Epithelial cell of esophagus (primary cell): ENCODE data around the gene SMIM10L1.
A peak's percentile ranks its signal among the peaks of the same experiment; 100 is the strongest.

Experiments used
- DNase-seq: peaks from one replicate; pipeline ENCODE4 v3.0.0; 2010; ENCODE audit warnings: low read depth
- H3K4me3 ChIP-seq: 2 replicates; pipeline ENCODE4 v1.5.1; 2011; ENCODE audit warnings: mild to moderate bottlenecking, low read length, control low read depth
- TF ChIP-seq, protein P1 (sequence below): IDR thresholded peaks from 2 replicates; pipeline ENCODE4 v1.5.1; 2011; ENCODE audit warnings: low read depth, mild to moderate bottlenecking, low read length, control low read depth, inconsistent platforms; ENCODE audit not compliant: insufficient read depth; ENCODE audit errors: missing control alignments

Gene SMIM10L1

GRCh38 chr12:11178250-11178649, 7.3 kb downstream of the SMIM10L1 start:
- no peak overlapping the region for H3K4me3 ChIP-seq
- TF ChIP-seq, protein P1, sequence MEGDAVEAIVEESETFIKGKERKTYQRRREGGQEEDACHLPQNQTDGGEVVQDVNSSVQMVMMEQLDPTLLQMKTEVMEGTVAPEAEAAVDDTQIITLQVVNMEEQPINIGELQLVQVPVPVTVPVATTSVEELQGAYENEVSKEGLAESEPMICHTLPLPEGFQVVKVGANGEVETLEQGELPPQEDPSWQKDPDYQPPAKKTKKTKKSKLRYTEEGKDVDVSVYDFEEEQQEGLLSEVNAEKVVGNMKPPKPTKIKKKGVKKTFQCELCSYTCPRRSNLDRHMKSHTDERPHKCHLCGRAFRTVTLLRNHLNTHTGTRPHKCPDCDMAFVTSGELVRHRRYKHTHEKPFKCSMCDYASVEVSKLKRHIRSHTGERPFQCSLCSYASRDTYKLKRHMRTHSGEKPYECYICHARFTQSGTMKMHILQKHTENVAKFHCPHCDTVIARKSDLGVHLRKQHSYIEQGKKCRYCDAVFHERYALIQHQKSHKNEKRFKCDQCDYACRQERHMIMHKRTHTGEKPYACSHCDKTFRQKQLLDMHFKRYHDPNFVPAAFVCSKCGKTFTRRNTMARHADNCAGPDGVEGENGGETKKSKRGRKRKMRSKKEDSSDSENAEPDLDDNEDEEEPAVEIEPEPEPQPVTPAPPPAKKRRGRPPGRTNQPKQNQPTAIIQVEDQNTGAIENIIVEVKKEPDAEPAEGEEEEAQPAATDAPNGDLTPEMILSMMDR: no peak
- DNase-seq: no peak

- H3K4me3 ChIP-seq: no peak overlapping the region
- TF ChIP-seq, protein P1: no peak
- DNase-seq: peak; percentile 15
Measured at GRCh38 chr12:11182529-11182928, 11.5 kb downstream of the SMIM10L1 start.

DNA sequence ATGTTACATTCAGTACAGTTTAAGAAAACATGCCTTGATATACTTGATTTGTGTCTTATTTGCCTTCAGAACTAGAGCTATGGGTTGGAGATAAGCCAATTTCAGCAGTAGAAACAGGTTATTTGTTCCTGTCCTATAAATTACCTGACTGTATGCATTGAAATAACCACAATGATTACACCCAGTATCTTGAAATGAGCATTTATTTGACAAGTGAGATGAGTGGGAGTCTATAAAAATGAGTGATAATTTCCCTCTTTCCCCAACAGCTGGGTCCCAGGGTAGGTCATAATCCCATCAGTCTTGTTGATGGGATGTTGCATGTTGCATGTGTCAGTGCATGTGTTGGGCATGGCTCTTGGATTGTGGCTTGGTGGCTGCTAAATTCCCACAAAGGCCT, 12.0 kb downstream of the SMIM10L1 start:
- DNase-seq: no peak
- H3K4me3 ChIP-seq: no peak overlapping the region
- TF ChIP-seq, protein P1: no peak

- no peak for DNase-seq
- H3K4me3 ChIP-seq: no peak within 1 kb of the TSS
- TF ChIP-seq, protein P1: no peak
Measured at GRCh38 chr12:11186837-11187236, 15.8 kb downstream of the SMIM10L1 start, which contains the start of gene TAS2R42. TAS2R42 (minus strand) TSS chr12:11186937; CDS start chr12:11186937, 0 bp downstream.

DNA sequence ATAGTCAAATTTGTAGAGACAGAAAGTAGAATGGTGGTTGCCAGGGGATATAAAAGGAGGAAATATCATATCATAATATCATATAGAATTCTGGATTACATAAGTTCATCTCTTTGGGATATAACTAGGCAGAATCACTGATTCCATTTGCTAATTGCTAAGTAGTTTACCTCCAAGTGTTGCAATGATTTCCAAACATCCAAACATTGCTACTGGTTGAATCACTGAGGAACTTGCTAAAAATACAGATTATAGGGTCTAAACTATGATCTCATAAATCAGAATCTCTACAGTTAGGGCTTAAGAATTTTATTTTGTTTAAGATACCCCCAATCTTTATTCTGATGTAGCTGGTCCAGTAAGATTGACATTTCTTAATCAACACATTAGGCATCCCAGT, 31.8 kb downstream of the SMIM10L1 start:
- DNase-seq: peak; percentile 33
- no peak overlapping the region for H3K4me3 ChIP-seq
- TF ChIP-seq, protein P1: no peak

DNA sequence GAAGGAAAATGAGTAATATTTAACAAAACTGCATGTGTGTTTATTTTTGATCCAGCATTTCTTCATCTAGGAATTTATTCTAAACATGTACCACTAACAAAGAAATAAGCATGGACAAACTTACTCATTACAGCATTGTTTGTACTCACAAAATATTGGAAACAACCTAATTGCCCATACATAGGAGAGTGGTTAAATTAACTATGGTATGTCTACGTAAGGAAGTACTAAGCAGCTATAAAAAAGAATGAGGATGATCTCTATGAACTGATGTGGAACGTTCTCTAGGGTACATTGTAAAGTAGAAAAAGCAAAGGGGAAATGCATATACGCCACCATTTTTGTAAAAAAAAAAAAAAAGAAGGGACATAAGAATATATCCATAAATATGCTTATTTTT, 33.2 kb downstream of the SMIM10L1 start:
- H3K4me3 ChIP-seq: no peak overlapping the region
- TF ChIP-seq, protein P1: no peak
- DNase-seq: no peak

- TF ChIP-seq, protein P1: no peak
- DNase-seq: no peak
- H3K4me3 ChIP-seq: no peak overlapping the region
Measured at GRCh38 chr12:11209113-11209512, 38.1 kb downstream of the SMIM10L1 start.
